ENCODE data around the gene RPS8.
"Not testable (repeated sequence)": the region's sequence is repeated elsewhere in the genome, so short reads cannot be mapped to it uniquely, and the experiment has no call there.

RPS8 gene

GRCh38 chr1:44820328-44821239 lies 45.2 kb downstream of the RPS8 start:
- no peak for DNase-seq (ENCODE audit: low read depth in 2 of 2)

GRCh38 chr1:44821240-44821715 lies 45.9 kb downstream of the RPS8 start:
- no peak for DNase-seq (ENCODE audit: low read depth in 2 of 2)

GRCh38 chr1:44822131-44822701 lies 46.9 kb downstream of the RPS8 start:
- no peak for DNase-seq (ENCODE audit: low read depth in 2 of 2)

- DNase-seq (ENCODE audit: low read depth in 2 of 2) = no peak
Measured at GRCh38 chr1:44822981-44823451, 47.7 kb downstream of the RPS8 start.

- not testable (repeated sequence) for DNase-seq (ENCODE audit: low read depth in 2 of 2)
Measured at GRCh38 chr1:44824392-44824791, 49.1 kb downstream of the RPS8 start.

- no peak for DNase-seq (ENCODE audit: low read depth in 2 of 2)
Measured at GRCh38 chr1:44826375-44827196, 51.2 kb downstream of the RPS8 start.

GRCh38 chr1:44827197-44828002 lies 52.1 kb downstream of the RPS8 start:
- no peak for DNase-seq (ENCODE audit: low read depth in 2 of 2)

- no peak for DNase-seq (ENCODE audit: low read depth in 2 of 2)
Measured at GRCh38 chr1:44828003-44828651, 52.8 kb downstream of the RPS8 start.

All from activated CD8-positive, alpha-beta memory T cell treated with anti-CD3 and anti-CD28 coated beads for 4 hours (primary cell).